Measurements from ENCODE around the gene CIAO3. TPM values are rescaled to one million over a fixed set of nuclear protein-coding genes. Genes with fewer than 3 reads are reported as not detected.
"Not testable (repeated sequence)": the region's sequence is repeated elsewhere in the genome, so short reads cannot be mapped to it uniquely, and the experiment has no call there.

Gene CIAO3
- total RNA-seq, 2 donors from 2014 or later: 33.7 to 33.8 TPM

DNA sequence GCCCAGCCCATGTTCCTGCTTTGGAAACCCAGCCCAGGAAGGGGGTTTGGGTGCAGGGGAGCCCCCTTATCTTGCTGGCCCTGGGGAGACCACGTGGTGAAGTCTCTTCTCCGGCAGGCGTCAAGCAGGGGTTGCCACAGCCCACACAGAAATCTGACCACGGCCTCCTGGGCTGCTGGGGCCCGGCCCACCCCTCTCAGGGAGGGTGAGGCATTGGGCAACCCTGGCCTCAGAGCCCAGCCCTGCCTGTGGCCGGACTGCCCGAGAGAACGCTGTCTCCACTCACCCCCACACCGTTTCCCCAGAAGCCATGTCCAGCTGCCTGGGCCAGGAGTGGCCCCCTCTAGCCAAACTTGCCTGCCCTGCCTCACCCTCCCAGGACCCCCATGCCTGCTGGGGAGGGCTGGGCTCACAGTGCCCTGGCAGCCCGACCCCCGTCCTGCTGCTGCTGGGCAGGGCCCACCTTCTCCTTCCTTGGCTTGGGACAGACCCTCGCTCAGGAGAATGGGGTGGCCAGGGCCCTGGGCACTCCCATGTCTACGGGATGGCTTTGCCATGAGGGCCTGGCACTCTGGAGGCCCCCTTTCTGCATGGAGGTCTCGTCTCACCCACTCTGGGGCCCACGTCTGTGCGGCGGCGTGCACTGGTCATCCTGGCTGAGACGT lies 40.7 kb upstream of the CIAO3 start:
- no peaks in the 10 kb centered on the region for H3K27me3 Mint-ChIP-seq
- DNase-seq (no peak), ATAC-seq (no peak)
- no peaks in the 10 kb centered on the region for H3K9me3 ChIP-seq (ENCODE audit: control insufficient read depth, low read length, poor library complexity, severe bottlenecking)
- H3K4me3 Mint-ChIP-seq: no peak overlapping the region
- H3K4me1 Mint-ChIP-seq: peaks cover 7% of the 10 kb centered on the region
- H3K27ac Mint-ChIP-seq: no peak overlapping the region
- H3K36me3 Mint-ChIP-seq (ENCODE audit: low read depth): no peaks in the 10 kb centered on the region

DNA sequence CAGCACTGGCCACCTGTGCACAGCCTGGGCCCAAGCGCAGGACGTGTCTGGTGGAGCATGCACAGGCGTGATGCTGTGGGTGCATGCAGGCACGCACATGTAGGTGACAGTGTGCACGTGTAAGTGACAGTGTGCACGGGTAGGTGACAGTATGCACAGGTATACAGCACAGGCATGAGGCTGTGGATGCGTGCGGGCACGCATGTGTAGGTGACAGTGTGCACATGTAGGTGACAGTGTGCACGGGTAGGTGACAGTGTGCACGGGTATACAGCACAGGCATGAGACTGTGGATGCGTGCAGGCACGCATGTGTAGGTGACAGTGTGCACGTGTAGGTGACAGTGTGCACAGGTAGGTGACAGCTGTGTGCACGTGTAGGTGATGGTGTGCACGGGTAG lies 39.5 kb upstream of the CIAO3 start:
- DNase-seq: no peak
- Mint-ChIP-seq H3K4me1 (peaks cover 7% of the 10 kb centered on the region), H3K27ac (no peak overlapping the region), H3K36me3 (ENCODE audit: low read depth) (no peaks in the 10 kb centered on the region), H3K27me3 (no peaks in the 10 kb centered on the region), H3K4me3 (no peak overlapping the region)
- H3K9me3 ChIP-seq (ENCODE audit: control insufficient read depth, low read length, poor library complexity, severe bottlenecking): no peaks in the 10 kb centered on the region
- ATAC-seq: no peak

- no peak for DNase-seq
- Mint-ChIP-seq H3K27me3 (no peaks in the 10 kb centered on the region), H3K4me3 (no peak overlapping the region), H3K4me1 (peaks cover 4% of the 10 kb centered on the region), H3K36me3 (ENCODE audit: low read depth) (no peaks in the 10 kb centered on the region), H3K27ac (no peak overlapping the region)
- H3K9me3 ChIP-seq (ENCODE audit: control insufficient read depth, low read length, poor library complexity, severe bottlenecking): no peaks in the 10 kb centered on the region
- no peak for ATAC-seq
These were observed 38.8 kb upstream of the CIAO3 start for GRCh38 chr16:779561-779960.

DNA sequence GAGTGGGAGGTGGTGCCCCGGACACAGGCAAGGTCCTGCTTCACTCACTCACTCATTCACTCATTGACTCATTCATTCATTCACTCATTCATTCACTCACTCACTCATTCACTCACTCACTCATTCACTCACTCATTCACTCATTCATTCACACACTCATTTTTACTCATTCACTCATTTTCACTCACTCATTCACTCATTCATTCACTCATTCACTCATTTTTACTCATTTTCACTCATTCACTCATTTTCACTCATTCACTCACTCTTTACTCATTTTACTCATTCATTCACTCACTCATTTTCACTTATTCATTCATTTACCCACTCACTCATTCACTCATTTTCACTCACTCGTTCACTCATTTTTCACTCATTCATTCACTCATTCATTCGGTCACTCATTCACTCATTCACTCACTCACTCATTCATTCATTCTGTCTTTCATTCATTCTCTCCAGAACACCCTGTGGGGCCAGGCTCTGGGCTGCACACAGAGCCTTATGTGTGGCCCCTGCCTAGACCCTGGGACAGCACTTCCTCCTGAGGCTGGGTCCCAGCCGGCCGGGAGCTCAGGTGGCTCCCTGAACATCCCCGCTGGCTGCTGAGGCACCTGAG lies 38.2 kb upstream of the CIAO3 start:
- peaks cover 4% of the 10 kb centered on the region for H3K4me1 Mint-ChIP-seq
- no peaks in the 10 kb centered on the region for H3K9me3 ChIP-seq (ENCODE audit: control insufficient read depth, low read length, poor library complexity, severe bottlenecking)
- no peaks in the 10 kb centered on the region for H3K27me3 Mint-ChIP-seq
- H3K36me3 Mint-ChIP-seq (ENCODE audit: low read depth): no peaks in the 10 kb centered on the region
- H3K27ac Mint-ChIP-seq: no peak overlapping the region
- DNase-seq: no peak
- ATAC-seq: no peak
- H3K4me3 Mint-ChIP-seq: no peak overlapping the region

DNA sequence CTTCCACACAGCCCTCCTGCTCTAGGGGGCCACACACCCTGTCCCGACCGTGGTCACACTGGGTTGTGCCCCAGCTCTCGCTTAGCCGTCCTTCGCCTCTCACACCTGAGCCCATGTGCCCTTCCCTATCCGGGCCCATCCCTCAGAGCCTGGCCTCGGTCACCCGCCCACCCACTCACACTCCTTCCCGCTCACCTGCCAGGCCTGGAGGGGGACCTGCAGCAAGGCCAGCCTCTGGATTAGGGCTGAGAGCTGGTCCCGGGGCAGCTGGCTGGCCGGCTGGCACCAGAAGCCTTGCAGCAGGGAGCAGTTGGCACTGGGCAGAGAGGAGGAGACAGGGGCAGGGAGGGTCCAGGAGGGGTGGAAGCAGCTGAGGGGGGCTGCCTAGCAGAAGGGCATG lies 37.6 kb upstream of the CIAO3 start:
- Mint-ChIP-seq H3K36me3 (ENCODE audit: low read depth) (no peaks in the 10 kb centered on the region), H3K4me1 (peaks cover 4% of the 10 kb centered on the region), H3K27ac (no peak overlapping the region), H3K4me3 (no peak overlapping the region), H3K27me3 (no peaks in the 10 kb centered on the region)
- no peaks in the 10 kb centered on the region for H3K9me3 ChIP-seq (ENCODE audit: control insufficient read depth, low read length, poor library complexity, severe bottlenecking)
- DNase-seq (no peak), ATAC-seq (no peak)

DNA sequence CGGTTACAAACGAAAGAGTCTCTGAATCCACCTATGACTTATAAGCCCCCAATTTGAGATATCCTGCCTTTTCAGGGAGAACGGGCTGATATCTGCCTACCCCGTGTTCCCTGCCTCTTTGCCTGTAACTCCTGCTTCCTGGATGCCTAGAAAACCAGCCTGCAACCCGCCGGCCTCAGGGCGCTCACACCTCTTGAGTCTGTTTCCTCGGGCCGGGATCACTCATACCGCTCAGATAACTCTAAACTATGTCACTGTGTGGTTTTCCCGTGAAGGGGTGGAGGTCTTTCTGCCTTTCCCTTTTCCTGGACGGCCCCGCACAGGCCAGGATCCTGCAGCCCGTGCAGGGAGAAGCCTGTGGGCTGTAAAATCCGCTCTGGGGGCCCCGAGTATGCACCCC lies 37.0 kb upstream of the CIAO3 start:
- ATAC-seq (no peak), DNase-seq (no peak)
- Mint-ChIP-seq H3K4me3 (no peak overlapping the region), H3K36me3 (ENCODE audit: low read depth) (no peaks in the 10 kb centered on the region), H3K4me1 (peaks cover 4% of the 10 kb centered on the region), H3K27ac (no peak overlapping the region), H3K27me3 (no peaks in the 10 kb centered on the region)
- H3K9me3 ChIP-seq (ENCODE audit: control insufficient read depth, low read length, poor library complexity, severe bottlenecking): no peaks in the 10 kb centered on the region

- H3K27me3 Mint-ChIP-seq: no peaks in the 10 kb centered on the region
- H3K9me3 ChIP-seq (ENCODE audit: control insufficient read depth, low read length, poor library complexity, severe bottlenecking): no peaks in the 10 kb centered on the region
- no peak overlapping the region for H3K4me3 Mint-ChIP-seq
- DNase-seq (no peak), ATAC-seq (no peak)
- peaks cover 4% of the 10 kb centered on the region for H3K4me1 Mint-ChIP-seq
- no peaks in the 10 kb centered on the region for H3K36me3 Mint-ChIP-seq (ENCODE audit: low read depth)
- no peak overlapping the region for H3K27ac Mint-ChIP-seq
These were observed 36.0 kb upstream of the CIAO3 start for GRCh38 chr16:776824-777223.

GRCh38 chr16:776298-776697 lies 35.5 kb upstream of the CIAO3 start:
- not testable (repeated sequence) for ATAC-seq; H3K9me3 ChIP-seq (ENCODE audit: control insufficient read depth, low read length, poor library complexity, severe bottlenecking); H3K36me3 Mint-ChIP-seq (ENCODE audit: low read depth); H3K27ac Mint-ChIP-seq; H3K4me3 Mint-ChIP-seq; H3K27me3 Mint-ChIP-seq; H3K4me1 Mint-ChIP-seq; DNase-seq

DNA sequence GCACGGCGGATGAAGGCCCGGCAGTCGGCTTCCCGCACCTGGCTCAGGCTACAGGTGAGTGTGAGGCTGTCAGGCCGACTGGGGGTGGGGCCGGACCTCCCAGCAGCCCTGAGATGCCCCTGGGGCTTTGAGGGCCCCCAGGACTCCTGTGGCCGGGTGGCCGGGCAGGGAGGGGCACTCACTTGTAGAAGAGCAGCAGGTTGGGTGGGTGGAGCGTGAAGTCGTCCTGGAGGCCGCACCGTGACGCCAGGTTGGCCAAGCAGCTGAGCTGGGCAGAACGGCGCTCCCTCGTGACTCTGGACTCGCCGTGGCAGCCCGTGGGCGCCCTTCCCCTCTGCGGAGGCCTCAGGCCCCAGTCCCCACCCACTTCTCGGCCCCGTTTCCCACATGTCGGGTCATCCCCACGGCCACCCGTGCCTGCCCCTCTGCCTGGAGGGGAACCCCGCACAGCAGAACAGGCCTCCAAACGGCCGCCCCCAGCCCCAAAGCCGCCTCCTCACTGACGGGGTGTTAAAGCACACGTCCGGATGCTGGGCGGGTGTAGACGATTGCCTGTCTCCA lies 34.5 kb upstream of the CIAO3 start:
- peaks cover 2% of the 10 kb centered on the region for H3K4me1 Mint-ChIP-seq
- ATAC-seq: no peak
- no peaks in the 10 kb centered on the region for H3K36me3 Mint-ChIP-seq (ENCODE audit: low read depth)

DNA sequence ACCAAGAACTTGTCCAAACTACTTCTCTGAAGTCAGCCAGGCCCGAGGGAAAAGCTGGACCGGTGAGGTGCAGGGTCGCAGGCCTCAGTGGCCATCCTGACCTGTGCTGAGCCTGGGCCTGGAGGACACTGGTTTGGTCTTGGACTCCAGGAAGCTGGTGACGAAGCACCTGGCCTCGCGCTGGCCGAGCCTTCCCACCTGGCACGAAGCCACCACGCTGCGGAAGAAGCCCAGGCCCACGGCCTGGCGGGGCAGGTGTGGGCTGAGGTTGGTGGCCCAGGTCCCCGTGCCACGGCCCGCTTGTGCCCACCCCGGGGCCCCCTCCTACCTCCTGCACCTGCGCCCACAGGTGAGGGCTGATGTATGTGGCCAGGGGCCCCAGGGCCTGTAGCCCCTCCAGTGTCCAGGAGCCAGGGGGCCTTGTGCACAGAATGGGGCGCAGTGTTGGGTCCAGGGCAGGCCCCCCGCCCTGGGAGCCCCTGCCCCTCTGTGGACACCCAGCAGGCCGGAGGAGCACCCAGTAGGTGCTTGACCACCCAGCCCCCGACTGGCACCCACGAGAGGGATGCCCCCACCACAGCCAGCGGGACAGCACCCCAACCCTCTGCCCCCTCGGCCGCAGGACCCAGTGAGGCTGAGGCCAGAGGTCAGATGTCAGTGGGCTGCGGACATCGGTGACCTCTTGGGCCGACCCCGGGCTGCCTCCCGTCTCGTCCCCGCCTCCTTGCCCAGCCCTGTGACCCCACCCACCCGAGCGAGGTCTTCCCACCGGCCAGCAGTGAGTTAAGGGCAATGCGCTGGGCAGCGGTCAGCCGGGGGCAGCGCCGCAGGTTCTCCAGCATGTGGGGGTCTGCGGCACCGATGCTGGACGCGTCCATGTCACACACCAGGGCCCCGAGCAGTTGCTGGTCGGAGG lies 33.5 kb upstream of the CIAO3 start:
- DNase-seq (no peak), ATAC-seq (no peak)
- H3K27ac Mint-ChIP-seq: no peak overlapping the region
- H3K27me3 Mint-ChIP-seq: peaks cover 7% of the 10 kb centered on the region
- no peaks in the 10 kb centered on the region for H3K36me3 Mint-ChIP-seq (ENCODE audit: low read depth)
- H3K4me1 Mint-ChIP-seq: peaks cover 2% of the 10 kb centered on the region
- no peaks in the 10 kb centered on the region for H3K9me3 ChIP-seq (ENCODE audit: control insufficient read depth, low read length, poor library complexity, severe bottlenecking)
- H3K4me3 Mint-ChIP-seq: no peak overlapping the region

More for the DNA sequence above, 34.5 kb upstream of the CIAO3 start:
- Mint-ChIP-seq H3K4me3 (no peak overlapping the region), H3K27me3 (peaks cover 7% of the 10 kb centered on the region), H3K27ac (no peak overlapping the region)
- no peaks in the 10 kb centered on the region for H3K9me3 ChIP-seq (ENCODE audit: control insufficient read depth, low read length, poor library complexity, severe bottlenecking)
- DNase-seq: no peak

DNA sequence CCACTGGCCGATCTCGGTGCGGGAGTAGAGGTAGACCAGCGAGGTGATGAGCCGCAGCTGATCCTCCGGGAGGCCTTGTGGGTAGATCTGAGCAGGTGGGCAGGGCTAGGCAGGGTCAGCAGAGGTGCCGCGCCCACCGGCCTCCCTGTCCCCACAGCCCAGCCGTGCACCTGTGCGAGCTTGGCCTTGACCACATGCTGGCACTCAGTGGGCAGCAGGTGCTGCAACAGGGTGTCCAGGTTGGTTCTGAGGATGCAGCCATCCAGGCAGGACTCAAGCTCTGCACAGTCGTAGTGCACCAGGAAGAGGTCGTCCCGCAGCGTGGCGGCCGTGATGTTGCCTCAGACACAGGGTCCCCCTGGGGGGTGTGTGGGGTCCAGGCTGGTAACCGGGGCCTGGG lies 32.2 kb upstream of the CIAO3 start:
- no peaks in the 10 kb centered on the region for H3K9me3 ChIP-seq (ENCODE audit: control insufficient read depth, low read length, poor library complexity, severe bottlenecking)
- DNase-seq: no peak
- Mint-ChIP-seq H3K27me3 (peaks cover 7% of the 10 kb centered on the region), H3K4me3 (no peak overlapping the region), H3K27ac (no peak overlapping the region), H3K4me1 (peaks cover 2% of the 10 kb centered on the region), H3K36me3 (ENCODE audit: low read depth) (no peaks in the 10 kb centered on the region)
- ATAC-seq: no peak

DNA sequence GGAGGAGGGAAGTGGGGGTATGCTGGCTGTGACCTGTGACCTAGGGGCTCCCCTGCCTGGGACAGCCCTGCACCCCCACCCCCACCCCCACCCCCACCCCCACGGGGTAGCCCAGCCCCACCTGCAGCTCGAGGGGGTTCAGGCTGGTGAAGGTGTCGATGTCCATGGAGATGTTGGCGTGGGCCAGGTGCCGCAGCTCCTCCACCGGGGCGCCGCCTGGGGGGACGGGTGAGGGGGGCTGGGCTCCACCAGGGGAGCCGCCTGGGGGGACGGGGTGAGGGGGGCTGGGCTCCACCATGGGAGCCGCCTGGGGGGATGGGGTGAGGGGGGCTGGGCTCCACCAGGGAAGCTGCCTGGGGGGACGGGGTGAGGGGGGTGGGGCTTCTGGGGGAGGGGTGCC lies 29.6 kb upstream of the CIAO3 start:
- Mint-ChIP-seq H3K27me3 (peaks cover 7% of the 10 kb centered on the region), H3K4me1 (no peaks in the 10 kb centered on the region), H3K36me3 (ENCODE audit: low read depth) (no peaks in the 10 kb centered on the region), H3K27ac (no peak overlapping the region), H3K4me3 (no peak overlapping the region)
- H3K9me3 ChIP-seq (ENCODE audit: control insufficient read depth, low read length, poor library complexity, severe bottlenecking): no peaks in the 10 kb centered on the region
- no peak for DNase-seq
- ATAC-seq: no peak

DNA sequence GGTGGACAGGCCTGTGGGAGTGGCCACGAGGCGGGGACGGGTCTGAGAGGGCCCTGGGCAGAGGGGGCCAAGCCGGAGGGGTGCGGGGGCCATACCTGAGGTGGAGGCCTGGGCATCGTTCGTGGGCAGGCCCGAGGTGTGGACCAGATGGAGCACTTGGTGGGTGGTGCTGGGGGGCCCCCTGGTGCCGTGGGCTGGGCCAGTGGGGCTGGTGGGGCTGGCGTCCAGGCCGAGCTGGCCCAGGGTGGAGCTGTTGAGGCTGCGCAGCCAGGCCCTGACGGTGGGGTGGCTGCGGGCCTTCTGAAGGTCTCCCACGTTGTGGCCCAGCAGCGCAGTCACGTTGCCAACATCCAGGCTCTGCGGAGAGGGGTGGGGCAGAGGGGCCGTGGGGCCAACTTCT lies 29.1 kb upstream of the CIAO3 start:
- H3K36me3 Mint-ChIP-seq (ENCODE audit: low read depth): no peaks in the 10 kb centered on the region
- H3K27ac Mint-ChIP-seq: no peak overlapping the region
- H3K4me3 Mint-ChIP-seq: no peak overlapping the region
- H3K27me3 Mint-ChIP-seq: peaks cover 7% of the 10 kb centered on the region
- H3K9me3 ChIP-seq (ENCODE audit: control insufficient read depth, low read length, poor library complexity, severe bottlenecking): no peaks in the 10 kb centered on the region
- no peaks in the 10 kb centered on the region for H3K4me1 Mint-ChIP-seq
- DNase-seq (peak in 1 of 3 donors; percentile 11), ATAC-seq (no peak)

Data from T-helper 17 cell (primary cell).